Left renal cortex interstitium (tissue), 4 donors: Measurements from ENCODE around the gene EFNB2. TPM values are rescaled to one million over a fixed set of nuclear protein-coding genes. Genes with fewer than 3 reads are reported as not detected.
A peak's percentile ranks its signal among the peaks of the same experiment; 100 is the strongest.

Experiments used
- DNase-seq, 4 donors: peaks; one replicate each; pipeline ENCODE4 v3.0.0-alpha.2; 2013; ENCODE audit warnings: low read depth in 4 of 4, low spot score in 2 of 4, missing footprints in 1 of 4
- polyA plus RNA-seq, 4 donors: library from polyadenylated mRNA; unstranded; fragments of 120-200 nt; gene quantifications; one replicate each; pipeline ENCODE4 v1.2.1, GENCODE V29; 2013; ENCODE audit not compliant: insufficient read length in 4 of 4

EFNB2 gene
- polyA plus RNA-seq, 4 donors = 121 to 142 (median 129) TPM

- no peak for DNase-seq
These were observed 16.3 kb upstream of the EFNB2 start for GRCh38 chr13:106551751-106552150.

DNA sequence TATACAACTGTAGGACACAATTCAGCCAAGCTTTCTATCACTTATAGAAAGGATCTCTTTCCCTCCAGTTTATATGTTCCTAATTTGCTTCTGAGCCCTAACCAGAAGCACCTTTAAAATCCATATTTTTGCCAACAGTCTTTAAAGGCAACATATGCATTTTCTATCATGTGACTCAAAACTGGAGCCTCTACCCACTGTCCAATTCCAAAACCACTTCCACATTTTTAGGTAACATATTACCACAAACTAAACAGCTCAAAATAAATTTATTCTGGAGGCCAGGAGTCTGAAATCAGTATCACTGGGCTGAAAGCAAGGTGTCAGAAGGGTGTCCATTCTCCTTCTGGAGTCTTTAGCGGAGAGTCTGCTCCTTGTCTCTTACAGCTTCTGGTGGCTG lies 15.9 kb upstream of the EFNB2 start:
- no peak for DNase-seq

DNA sequence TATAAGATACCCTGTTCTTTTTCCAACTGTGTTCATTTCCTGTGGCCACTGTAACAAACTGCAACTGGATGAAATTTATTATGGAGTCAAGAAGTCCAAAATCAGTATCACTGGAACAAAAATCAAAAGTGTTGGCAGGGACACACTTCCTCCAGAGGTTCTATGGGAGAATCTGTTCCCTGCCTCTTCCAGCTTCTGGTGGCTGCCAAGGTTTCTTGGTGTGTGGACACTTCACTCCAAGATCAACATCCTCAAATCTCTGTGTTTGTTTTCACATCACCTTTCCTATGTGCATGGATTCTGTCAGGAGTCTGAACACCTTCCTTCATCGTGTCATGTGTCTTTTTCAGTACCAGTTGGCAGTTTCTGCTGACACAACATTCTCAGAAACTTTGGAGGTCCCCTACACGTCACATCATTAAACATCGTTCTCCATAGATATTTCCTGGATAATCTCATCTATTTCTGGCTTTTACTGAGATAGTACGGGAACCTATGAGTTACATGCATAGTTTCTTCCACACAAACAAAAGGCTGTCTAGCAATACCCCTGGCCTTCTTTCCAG lies 15.2 kb upstream of the EFNB2 start:
- no peak for DNase-seq

- DNase-seq = no peak
These were observed 12.7 kb upstream of the EFNB2 start for GRCh38 chr13:106548064-106548696.

- no peak for DNase-seq
These were observed 6.4 kb upstream of the EFNB2 start for GRCh38 chr13:106541826-106542225.

DNA sequence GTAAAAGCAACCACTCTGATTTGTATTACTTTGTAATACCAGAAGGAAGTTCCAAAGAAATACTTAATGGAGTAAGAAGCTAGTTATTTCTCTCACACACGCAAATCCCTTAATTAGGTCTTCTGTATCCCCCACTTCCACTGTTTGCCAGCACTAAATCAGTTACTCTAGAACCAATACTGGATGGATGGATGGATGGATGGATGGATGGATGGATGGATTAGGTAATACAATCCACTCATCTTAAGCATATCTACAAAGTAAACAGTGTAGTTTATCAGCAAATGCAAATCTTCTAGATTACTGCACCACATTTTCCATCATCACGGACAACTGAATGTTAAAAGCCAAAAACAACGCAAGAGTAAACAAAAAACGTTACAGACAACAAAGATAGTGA lies 5.2 kb upstream of the EFNB2 start:
- DNase-seq = no peak

- DNase-seq = no peak
These were observed 2.1 kb upstream of the EFNB2 start for GRCh38 chr13:106537521-106537920.

DNA sequence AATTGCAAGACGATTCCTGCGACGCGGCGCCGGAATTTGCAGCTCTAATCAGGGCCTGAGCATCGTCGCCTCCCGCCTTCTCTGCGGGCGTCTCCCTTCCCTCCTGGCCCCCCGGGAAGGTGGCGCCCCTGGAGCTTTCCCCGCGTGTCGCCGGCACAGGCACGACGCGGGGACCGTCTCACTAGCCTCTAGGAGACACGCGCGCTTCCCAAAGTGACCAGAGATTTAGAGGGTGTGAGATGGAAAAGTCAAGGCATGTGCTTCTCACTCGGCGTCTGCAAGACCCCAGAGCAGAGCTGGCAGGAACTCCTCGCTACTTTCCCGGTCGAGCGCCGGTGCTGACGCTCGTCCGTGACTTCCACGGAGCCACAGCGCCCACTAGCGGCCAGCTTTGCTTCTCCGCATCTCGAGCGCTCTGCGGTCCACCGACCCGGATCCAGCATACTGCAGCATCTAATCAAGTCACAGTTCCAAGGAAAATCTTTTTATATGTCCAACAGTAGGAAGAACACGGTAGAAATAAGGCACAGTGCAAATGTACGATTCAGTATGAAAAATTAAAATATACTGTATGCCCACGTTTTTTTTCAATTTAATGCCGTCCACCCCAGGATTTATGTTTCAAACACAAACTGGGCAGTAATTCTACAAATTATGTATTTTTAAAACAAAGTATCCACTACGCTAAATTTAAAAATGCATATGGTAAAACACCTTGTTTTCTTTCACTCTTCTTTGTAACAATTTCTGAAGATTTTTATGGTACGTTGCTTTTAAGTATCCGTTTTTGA lies 977 bp upstream of the EFNB2 start:
- DNase-seq = peak in 3 of 4 donors; percentile 83 to 91 (median 89)

GRCh38 chr13:106534639-106535551 lies 567 bp downstream of the EFNB2 start:
- DNase-seq = no peak

DNA sequence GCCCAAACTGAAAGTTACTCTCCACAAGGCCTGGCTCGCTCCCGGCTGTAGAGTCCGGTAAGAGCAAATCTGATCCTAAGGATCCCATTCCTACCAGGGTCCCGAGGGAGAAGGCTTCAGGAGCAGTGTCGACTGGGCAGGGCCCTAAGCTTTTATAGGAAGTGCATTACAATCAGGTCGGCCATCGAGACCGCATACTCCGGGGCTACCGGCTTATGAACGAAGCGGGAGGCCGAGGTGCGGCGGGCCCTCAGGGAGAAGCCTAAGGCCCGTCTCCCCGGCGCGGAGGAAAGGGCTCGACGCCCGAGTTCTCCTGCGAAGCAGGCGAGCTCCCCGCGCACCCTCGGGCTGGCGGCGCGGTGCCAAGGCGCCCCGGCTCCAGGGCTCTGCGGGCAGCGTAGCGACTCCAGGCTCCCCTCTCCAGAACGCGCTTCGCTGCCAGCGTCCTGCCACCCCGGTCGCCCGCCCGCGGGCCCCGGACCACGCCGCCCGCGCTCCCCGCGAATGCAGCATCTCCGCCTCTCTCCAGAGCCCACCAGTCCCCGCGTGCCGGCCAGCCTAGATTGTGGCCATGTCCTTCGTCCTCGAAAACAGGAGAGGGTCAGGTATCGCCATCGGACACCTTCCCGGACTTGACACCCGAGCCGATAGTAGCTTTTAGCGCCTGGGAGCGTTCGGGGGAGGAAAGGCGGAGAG lies 1.4 kb downstream of the EFNB2 start:
- DNase-seq = no peak

- DNase-seq = peak in 2 of 4 donors; percentile 62 to 78
These were observed 2.1 kb downstream of the EFNB2 start for GRCh38 chr13:106533101-106533942.

DNA sequence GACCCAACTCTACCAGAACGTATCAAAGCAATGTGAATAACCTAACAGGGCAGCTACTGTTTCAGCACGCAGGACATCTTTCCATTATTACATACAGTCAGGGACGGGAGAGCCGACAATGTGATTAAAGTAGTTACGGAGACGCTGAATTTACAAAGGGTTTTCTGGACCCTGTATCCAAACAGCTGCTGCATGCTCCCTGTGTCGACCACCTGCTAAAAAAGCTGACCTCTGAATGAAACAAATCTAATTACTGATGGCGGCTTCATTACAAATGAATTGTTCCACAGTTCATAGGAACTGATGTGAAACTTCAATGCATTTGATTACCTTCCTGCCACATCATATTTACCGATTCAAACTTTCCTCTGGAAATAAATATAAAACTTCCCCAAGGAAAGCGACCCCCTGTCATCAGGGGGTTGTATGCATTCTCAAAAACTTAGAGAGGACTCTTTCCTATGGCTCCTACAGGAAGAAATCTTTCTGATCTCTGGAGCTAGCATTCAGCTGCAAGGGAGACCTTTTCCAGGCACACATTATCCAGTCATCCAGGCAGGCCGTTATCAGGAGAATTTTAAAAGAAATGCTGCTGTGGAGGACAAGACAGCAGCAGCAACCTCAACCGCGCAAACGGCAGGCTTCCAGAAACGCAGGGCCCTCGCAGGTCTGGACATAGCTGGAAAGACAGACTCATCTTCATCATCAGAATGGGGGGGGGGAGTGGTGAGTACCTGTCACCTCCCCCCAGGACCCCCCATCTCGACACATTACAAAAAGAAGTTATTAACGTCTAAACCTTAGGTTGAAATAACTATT lies 3.1 kb downstream of the EFNB2 start:
- DNase-seq = no peak

GRCh38 chr13:106530980-106531481 lies 4.4 kb downstream of the EFNB2 start:
- no peak for DNase-seq

- DNase-seq = no peak
These were observed 5.2 kb downstream of the EFNB2 start for GRCh38 chr13:106530171-106530851.

- DNase-seq = no peak
These were observed 5.9 kb downstream of the EFNB2 start for GRCh38 chr13:106529415-106530170.

DNA sequence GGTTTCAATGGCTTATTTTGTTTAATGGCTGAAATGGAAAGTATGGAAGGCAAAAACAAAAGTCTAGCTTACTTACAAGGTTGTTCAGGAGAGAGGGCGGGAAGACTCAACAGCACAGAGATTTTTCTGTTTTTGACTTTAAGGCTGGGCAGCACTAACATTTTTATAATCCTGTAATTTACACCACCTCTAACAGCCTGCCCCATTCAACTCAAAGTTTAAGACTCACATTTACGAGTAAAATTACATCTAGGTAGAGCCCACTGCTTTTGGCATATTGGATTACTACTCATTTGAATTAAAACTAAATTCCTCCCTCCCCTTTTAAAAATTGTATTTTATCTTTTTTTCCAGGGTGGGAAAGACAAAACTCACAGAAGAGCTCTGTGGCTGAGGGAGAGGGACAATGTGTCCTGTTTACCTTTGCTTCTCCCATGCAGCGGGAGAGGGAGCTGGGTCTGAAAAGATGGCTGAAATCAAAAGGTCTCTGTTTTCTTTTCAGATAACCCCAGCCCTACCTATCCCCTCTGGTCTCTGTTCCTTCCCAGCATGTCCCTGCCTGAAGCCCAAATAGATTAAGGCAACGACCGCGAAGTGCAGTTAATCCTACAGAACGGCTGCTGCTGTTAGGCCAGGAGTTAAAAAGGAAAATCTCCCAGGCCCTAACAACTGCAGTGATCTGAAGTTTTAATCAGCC lies 6.6 kb downstream of the EFNB2 start:
- DNase-seq = no peak
